GM19328 (cell line): Measurements from ENCODE around the gene PANX2.

Experiments used
- ATAC-seq: cut with Tn5 transposase; IDR thresholded peaks from one replicate; pipeline ENCODE4 v1.9.1; 2021; ENCODE audit warnings: mild to moderate bottlenecking, moderate library complexity; ENCODE audit not compliant: unreplicated experiment

The PANX2 gene

GRCh38 chr22:50210378-50211139 lies 40.0 kb downstream of the PANX2 start:
- no peak for ATAC-seq

- ATAC-seq: no peak
Measured at GRCh38 chr22:50211147-50211546, 40.6 kb downstream of the PANX2 start.

- ATAC-seq: no peak
Measured at GRCh38 chr22:50213263-50213662, 42.7 kb downstream of the PANX2 start.

DNA sequence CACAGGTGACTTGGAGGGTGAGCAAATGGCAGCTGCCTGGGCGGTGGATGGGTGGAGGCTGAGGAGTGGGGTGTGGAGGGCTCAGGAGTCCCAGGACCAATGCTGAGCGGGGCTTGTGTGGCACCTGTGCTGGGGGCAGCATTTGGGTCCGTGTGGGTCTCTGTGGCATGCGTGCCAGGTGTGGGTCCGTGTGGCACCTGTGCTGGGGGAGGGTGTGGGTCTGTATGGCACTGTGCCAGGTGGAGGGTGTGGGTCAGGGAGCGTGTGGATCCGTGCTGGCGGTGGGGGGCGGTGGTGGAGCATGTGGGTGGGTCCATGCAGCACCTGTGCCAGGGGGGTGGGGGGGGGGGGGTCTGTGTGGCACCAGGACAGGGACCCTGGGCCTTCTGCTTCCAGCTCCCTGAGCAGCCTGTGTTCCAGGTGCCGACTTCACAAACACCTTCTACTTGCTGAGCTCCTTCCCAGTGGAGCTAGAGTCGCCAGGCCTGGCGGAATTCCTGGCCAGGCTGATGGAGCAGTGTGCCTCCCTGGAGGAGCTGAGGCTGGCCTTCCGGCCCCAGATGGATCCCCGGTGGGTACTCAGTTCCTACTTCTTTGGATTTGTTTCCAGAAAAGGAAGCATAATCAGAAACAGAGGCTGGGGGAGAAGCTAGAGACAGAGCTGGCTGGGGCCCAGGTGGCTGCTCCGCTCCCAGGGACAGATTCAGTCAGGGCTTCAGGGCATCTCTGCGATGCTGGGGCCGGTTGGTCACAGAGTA lies 44.9 kb downstream of the PANX2 start:
- no peak for ATAC-seq

- no peak for ATAC-seq
Measured at GRCh38 chr22:50216055-50216683, 45.6 kb downstream of the PANX2 start.

DNA sequence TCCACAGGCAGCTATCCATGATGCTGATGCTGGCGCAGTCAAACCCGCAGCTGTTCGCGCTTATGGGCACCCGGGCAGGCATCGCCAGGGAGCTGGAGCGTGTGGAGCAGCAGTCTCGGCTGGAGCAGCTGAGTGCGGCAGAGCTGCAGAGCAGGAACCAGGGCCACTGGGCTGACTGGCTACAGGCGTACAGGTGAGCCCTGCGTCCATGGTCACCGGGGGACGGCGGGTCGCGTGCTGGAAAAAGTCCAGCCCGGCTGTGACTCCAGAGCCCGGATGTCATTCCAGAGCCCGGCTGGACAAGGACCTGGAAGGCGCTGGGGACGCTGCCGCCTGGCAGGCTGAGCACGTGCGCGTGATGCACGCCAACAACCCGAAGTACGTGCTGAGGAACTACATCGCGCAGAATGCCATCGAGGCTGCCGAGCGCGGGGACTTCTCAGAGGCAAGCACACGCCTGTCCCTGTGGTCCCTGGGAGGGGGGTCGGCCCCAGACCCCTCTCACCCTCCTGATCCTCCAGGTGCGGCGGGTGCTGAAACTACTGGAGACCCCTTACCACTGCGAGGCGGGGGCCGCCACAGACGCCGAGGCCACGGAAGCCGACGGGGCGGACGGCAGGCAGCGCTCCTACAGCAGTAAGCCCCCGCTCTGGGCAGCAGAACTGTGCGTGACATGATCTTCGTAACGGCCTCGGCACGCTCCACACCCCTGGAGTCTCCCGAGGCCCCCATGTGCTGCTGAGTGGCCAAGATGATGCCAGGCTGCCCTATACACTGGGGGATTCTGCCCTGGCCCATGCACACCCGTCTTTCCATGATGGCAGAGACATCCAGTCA lies 46.4 kb downstream of the PANX2 start:
- no peak for ATAC-seq

DNA sequence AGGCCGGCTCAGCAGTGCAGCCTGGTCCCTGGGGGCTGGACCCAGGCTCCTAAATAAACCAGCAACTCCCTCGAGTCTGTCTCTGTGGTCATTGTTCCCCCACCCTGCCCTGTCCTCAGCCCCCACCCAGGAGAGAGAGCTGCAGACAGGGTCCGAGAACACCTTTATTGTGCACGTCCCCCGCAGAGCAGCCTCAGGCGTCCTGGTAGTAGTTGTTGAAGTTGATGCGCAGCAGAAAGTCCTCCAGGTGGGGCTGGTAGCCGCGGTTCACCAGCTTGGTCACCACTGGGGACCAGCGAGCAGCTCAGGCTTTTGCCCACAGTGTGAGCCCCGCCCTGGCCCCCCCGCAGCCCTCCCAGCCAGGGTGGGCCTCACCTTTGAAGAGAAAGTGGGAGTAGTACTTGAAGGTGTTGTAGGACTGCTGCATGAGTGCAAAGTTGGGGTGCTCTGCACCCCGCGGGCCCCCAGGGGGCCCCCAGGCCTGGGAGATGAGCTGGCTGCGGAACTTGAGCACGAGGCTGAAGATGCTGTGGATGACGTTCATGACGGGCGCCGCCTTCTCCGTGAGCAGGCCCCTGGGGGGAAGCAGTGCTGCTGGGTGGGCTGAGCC lies 47.1 kb downstream of the PANX2 start:
- ATAC-seq: no peak

DNA sequence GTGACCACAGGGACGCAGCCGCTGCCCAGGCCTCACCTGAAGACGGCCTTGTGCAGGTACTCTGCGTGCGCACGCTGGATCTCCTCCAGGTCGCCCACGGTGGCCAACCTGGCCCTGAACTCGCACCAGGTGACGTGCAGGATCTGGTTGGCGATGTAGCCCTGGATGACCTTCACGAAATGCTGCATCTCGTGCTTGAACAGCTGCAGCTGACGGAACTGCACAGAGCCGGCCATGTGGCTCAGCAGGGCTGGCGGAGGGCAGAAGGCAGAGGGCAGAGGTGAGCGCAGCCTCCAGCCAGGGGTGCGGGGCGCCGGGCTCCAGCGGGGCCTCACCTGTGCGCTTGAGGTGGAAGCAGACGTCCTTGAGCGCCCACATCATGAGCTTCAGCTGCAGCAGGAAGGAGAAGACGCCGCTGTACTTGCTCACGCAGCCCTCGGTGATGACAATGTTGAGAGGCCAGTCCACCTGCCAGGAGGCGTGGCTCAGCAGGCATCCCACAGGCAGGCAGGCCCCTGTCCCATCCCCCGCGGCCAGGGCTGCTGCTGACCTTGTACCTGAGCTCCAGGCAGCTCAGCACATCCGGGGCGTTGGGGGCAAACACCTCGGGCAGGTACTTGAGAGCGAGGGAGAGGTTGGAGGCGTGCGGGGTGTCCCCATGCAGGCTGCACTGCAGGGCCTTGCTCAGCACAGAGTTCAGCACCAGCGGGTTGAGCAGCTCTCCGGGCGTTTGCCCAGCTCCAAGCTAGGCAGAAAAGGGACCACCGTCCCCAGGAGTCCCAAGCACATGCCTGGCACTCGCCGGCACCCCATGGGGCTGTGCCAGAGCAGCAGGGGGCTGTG lies 47.8 kb downstream of the PANX2 start:
- ATAC-seq: no peak

GRCh38 chr22:50218996-50219727 lies 48.6 kb downstream of the PANX2 start:
- ATAC-seq: no peak

DNA sequence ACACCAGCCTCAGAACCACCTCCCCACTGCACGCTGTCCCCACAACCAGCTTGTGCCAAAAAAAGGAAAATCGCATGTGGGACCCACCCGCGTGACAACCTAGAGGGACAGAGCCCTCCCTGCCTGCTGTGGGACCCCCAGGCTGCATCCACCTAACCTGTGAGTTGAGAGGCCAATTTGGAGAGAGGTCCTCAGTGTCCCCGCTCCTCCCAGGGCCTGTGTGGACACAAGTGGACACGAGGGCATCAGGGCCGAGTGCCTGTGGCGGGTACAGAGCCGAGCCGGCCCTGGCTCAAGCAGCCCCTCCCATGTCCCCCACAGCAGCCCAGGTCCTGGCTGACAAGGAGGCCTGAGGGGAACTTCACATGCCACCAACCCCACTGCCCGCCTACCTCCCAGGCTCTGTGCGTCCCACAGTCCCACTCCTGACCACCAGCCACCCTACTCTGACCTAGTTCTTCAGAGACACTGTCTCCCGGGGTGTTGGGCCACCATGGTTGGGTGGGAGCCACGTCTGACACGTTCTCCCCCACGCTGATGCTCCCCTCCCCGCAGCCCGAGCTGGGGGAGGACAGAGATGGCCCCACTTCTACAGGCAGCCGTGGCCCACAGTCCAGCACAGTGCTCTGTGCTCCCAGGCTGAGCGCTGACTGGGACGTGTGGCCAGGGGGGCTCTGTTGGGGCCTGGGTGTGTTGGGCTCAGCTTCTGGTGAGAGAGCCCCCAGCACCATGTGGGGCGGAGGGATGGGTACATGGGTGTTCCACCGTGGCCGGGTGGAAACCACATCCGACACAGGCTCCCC lies 49.5 kb downstream of the PANX2 start:
- ATAC-seq: no peak

DNA sequence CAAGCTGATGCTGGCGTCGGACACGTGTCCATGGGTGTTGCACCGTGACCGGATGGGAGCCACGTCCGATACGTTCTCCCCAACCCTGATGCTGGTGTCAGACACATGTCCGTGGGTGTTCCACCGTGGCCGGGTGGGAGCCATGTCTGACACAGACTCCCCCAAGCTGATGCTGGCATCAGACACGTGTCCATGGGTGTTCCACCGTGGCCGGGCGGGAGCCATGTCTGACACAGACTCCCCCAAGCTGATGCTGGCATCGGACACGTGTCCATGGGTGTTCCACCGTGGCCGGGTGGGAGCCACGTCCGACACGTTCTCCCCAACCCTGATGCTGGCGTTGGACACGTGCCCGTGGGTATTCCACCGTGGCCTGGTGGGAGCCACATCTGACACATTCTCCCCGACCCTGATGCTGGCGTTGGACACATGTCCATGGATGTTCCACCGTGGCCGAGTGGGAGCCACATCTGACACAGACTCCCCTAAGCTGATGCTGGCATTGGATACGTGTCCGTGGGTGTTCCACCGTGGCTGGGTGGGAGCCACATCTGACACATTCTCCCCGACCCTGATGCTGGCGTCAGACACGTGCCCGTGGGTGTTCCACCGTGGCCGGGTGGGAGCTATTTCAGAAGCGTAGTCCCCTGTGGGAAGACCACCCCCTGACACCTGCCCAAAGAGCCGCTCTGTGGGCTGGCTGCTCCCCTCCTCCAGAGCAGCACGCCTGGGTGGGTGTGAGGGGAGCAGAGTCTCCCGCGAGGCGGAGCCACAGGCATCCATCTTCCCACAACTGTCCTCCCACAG lies 50.3 kb downstream of the PANX2 start:
- no peak for ATAC-seq

DNA sequence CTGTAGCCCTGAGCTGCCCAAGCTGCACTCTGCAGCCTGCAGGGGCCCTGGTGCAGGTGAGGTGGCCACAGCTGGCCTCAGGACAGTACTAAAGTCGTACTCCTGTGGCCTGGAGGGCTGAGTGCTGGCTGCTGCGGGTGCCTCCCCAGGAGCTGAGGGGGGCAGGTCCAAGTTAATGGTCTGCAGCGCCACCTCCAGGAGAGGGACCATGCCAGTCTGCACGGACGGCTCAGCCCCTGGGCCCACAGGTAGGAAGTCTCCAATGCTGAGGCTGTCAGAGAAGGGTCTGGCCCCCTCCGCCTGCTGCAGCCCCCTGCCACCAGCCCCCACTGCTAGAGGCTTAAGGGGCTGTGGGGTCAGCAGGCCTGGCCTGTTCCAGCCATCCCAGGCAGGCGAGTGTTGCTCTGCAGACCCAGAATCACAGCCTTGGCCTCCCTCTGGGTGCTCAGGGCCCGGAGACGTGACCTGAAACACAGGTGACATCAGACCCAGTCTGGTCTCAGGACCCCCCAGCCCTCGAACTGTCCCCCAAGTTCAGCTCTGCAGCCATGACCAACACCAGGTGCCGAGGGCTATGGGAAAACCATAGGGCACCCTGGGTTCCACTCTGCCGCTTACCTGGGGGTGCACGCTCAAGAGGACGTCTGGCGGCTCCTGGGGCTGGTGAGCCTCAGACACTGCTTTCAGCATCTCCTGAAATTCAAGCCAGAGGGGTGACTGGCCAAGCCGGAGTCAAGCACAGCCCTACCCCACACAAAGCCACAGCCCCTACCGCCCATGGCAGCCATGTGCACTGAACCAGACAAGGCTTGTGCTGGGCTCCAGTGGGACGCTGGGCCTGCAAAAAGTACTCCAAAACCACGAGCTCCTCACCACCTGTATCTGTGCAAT lies 51.1 kb downstream of the PANX2 start:
- ATAC-seq: no peak

DNA sequence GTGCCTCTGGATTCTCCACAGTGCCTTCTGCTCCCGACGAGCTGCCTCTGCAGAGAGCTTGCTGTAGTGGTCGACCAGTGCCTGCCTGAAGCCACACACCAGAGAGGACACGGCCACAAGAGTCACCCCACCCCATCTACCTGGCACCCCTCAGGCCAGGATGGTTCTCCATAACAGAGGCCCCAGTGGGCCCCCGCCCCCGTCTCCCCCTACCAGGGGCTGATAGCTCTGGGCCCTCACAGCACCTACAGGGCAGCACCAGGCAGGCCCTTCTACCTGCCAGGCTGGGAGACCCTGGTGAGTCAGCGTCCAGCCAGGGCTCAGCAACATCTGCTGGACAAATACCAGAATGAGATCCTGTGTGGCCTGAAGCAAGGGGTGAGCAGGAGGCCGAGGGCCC lies 52.0 kb downstream of the PANX2 start:
- ATAC-seq: no peak

- ATAC-seq: no peak
Measured at GRCh38 chr22:50224071-50224470, 53.5 kb downstream of the PANX2 start.

- no peak for ATAC-seq
Measured at GRCh38 chr22:50225200-50225969, 54.9 kb downstream of the PANX2 start.
